Measurements from ENCODE around the gene AHRR. TPM values are rescaled to one million over a fixed set of nuclear protein-coding genes. Genes with fewer than 3 reads are reported as not detected.
A peak's percentile ranks its signal among the peaks of the same experiment; 100 is the strongest.

AHRR gene
- total and polyA plus RNA-seq, 2 donors from 2014 or later: 0.71 to 1.7 TPM

GRCh38 chr5:428219-428618 lies 106.7 kb downstream of the AHRR start:
- Histone ChIP-seq H3K4me3 (ENCODE audit: low read length in 3 of 3) (no peak overlapping the region), H3K9me3 (ENCODE audit: control insufficient read depth in 2 of 3, insufficient read depth in 1 of 3, low read length in 3 of 3) (no peaks in the 10 kb centered on the region), H3K27me3 (ENCODE audit: control insufficient read depth, insufficient read depth, low read length) (no peaks in the 10 kb centered on the region), H3K4me1 (ENCODE audit: control insufficient read depth in 2 of 3, insufficient read depth in 2 of 3, low read depth in 1 of 3, low read length in 3 of 3) (no peaks in the 10 kb centered on the region), H3K27ac (ENCODE audit: low read depth in 2 of 2, low read length in 2 of 2) (no peak overlapping the region), H3K9ac (ENCODE audit: low read length in 3 of 3) (no peak overlapping the region), H3K36me3 (ENCODE audit: control insufficient read depth in 2 of 3, insufficient read depth in 3 of 3, low read length in 3 of 3) (no peaks in the 10 kb centered on the region)
- peak in 2 of 5 donors; percentile 23 to 57 for DNase-seq
- intact Hi-C loops (cut with DNase I): no loop called here
- no peak for FAIRE-seq
- TF ChIP-seq CTCF (IDR thresholded peaks at IDR 0.05; ENCODE audit: borderline replicate concordance, extremely low read depth, insufficient read depth): no peak

DNA sequence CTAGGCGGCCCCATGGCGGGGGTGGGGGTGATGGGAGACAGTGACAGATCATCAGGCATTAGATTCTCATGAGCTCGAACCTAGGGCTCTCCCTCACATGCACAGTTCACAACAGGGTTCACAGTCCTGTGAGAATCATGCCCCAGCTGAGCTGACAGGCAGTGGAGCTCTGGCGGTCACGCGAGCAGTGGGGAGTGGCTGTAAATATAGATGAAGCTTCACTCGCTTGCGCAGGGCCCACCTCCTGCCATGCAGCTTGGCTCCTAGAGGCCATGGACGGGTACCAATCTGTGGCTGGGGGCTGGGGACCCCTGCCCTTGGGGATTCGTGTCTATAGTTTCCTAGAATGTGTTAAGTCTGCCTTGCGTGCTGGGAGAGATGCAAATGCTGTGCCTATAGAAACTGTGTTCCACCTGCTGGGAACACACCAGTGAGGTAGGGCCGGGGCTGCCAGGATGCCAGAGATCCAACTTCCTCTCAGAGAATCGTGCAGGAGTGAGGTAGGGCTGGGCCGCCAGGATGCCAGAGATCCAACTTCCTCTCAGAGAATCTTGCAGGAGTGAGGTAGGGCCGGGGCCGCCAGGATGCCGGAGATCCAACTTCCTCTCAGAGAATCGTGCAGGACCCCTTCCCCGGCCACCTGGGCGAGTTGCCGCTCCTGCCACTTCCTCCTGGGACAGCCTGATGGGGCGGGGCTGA lies 107.4 kb downstream of the AHRR start:
- H3K9ac ChIP-seq (ENCODE audit: low read length in 3 of 3): no peak overlapping the region
- FAIRE-seq: no peak

GRCh38 chr5:429453-430188 lies 108.1 kb downstream of the AHRR start:
- no peaks in the 10 kb centered on the region for H3K27me3 ChIP-seq (ENCODE audit: control insufficient read depth, insufficient read depth, low read length)
- intact Hi-C loops (cut with DNase I): no loop called here
- FAIRE-seq (no peak), DNase-seq (peak in 3 of 5 donors; percentile 11 to 60 (median 35))
- H3K36me3 ChIP-seq (ENCODE audit: control insufficient read depth in 2 of 3, insufficient read depth in 3 of 3, low read length in 3 of 3): no peaks in the 10 kb centered on the region
- H3K4me3 ChIP-seq (ENCODE audit: low read length in 3 of 3): no peak overlapping the region
- no peaks in the 10 kb centered on the region for H3K4me1 ChIP-seq (ENCODE audit: control insufficient read depth in 2 of 3, insufficient read depth in 2 of 3, low read depth in 1 of 3, low read length in 3 of 3)
- H3K9ac ChIP-seq (ENCODE audit: low read length in 3 of 3): no peak overlapping the region
- TF ChIP-seq CTCF (IDR thresholded peaks at IDR 0.05; ENCODE audit: borderline replicate concordance, extremely low read depth, insufficient read depth): no peak
- H3K27ac ChIP-seq (ENCODE audit: low read depth in 2 of 2, low read length in 2 of 2): no peak overlapping the region
- no peaks in the 10 kb centered on the region for H3K9me3 ChIP-seq (ENCODE audit: control insufficient read depth in 2 of 3, insufficient read depth in 1 of 3, low read length in 3 of 3)

More for the DNA sequence above, 107.4 kb downstream of the AHRR start:
- Histone ChIP-seq H3K4me3 (ENCODE audit: low read length in 3 of 3) (no peak overlapping the region), H3K27ac (ENCODE audit: low read depth in 2 of 2, low read length in 2 of 2) (no peak overlapping the region), H3K27me3 (ENCODE audit: control insufficient read depth, insufficient read depth, low read length) (no peaks in the 10 kb centered on the region), H3K36me3 (ENCODE audit: control insufficient read depth in 2 of 3, insufficient read depth in 3 of 3, low read length in 3 of 3) (no peaks in the 10 kb centered on the region), H3K9me3 (ENCODE audit: control insufficient read depth in 2 of 3, insufficient read depth in 1 of 3, low read length in 3 of 3) (no peaks in the 10 kb centered on the region), H3K4me1 (ENCODE audit: control insufficient read depth in 2 of 3, insufficient read depth in 2 of 3, low read depth in 1 of 3, low read length in 3 of 3) (no peaks in the 10 kb centered on the region)
- peak in 1 of 5 donors; percentile 26 for DNase-seq
- TF ChIP-seq CTCF (IDR thresholded peaks at IDR 0.05; ENCODE audit: borderline replicate concordance, extremely low read depth, insufficient read depth): no peak
- intact Hi-C loops (cut with DNase I): no loop called here
